Astrocyte (in vitro differentiated cells and primary cell): ENCODE results near the gene ALDH1L1. TPM values are rescaled to one million over a fixed set of nuclear protein-coding genes. Genes with fewer than 3 reads are reported as not detected.
A peak's percentile ranks its signal among the peaks of the same experiment; 100 is the strongest.

ENCODE experiments used
- DNase-seq: peaks from one replicate; pipeline ENCODE4 v3.0.0-alpha.2; 2010; ENCODE audit warnings: low read depth
- FAIRE-seq: peaks from 2 replicates; lab custom pipeline; 2011; peaks lifted over from hg19 to GRCh38; lab: Jason Lieb, UNC
- H2AFZ ChIP-seq: 2 replicates; pipeline ENCODE4 v1.6.0; 2012; ENCODE audit warnings: low read depth, low read length, inconsistent platforms
- H3K27ac ChIP-seq: 2 replicates; pipeline ENCODE4 v1.5.1; 2011; ENCODE audit warnings: low read depth, low read length, inconsistent platforms
- H3K27me3 ChIP-seq: 2 replicates; pipeline ENCODE4 v1.6.0; 2011; ENCODE audit warnings: low read length, inconsistent platforms; ENCODE audit not compliant: insufficient read depth
- H3K36me3 ChIP-seq: 2 replicates; pipeline ENCODE4 v1.5.1; 2011; ENCODE audit warnings: low read length, inconsistent platforms; ENCODE audit not compliant: insufficient read depth
- H3K4me1 ChIP-seq: 2 replicates; pipeline ENCODE4 v1.5.1; 2011; ENCODE audit warnings: low read length, inconsistent platforms; ENCODE audit not compliant: insufficient read depth
- H3K4me2 ChIP-seq: 2 replicates; pipeline ENCODE4 v1.6.0; 2012; ENCODE audit warnings: low read length, inconsistent platforms
- H3K4me3 ChIP-seq: 2 replicates; pipeline ENCODE4 v1.5.1; 2011; ENCODE audit warnings: low read depth, mild to moderate bottlenecking, low read length, inconsistent platforms; ENCODE audit not compliant: insufficient read depth
- H3K79me2 ChIP-seq: 2 replicates; pipeline ENCODE4 v1.6.0; 2012; ENCODE audit warnings: mild to moderate bottlenecking, low read length, inconsistent platforms; ENCODE audit not compliant: insufficient read depth
- H3K9ac ChIP-seq: 2 replicates; pipeline ENCODE4 v1.6.0; 2012; ENCODE audit warnings: mild to moderate bottlenecking, low read length, inconsistent platforms
- H3K9me3 ChIP-seq: 2 replicates; pipeline ENCODE4 v1.5.1; 2012; ENCODE audit warnings: low read depth, mild to moderate bottlenecking, low read length, inconsistent platforms; ENCODE audit not compliant: insufficient read depth
- H4K20me1 ChIP-seq: 2 replicates; pipeline ENCODE4 v1.6.0; 2012; ENCODE audit warnings: low read length, inconsistent platforms; ENCODE audit not compliant: insufficient read depth
- H3K27ac Mint-ChIP-seq: one replicate; pipeline ENCODE4 v1.8.0; 2021; ENCODE audit warnings: mild to moderate bottlenecking, mixed read lengths; ENCODE audit not compliant: unreplicated experiment
- H3K27me3 Mint-ChIP-seq: one replicate; pipeline ENCODE4 v1.8.0; 2021; ENCODE audit warnings: low read depth, mixed read lengths; ENCODE audit not compliant: unreplicated experiment
- H3K36me3 Mint-ChIP-seq: one replicate; pipeline ENCODE4 v1.8.0; 2021; ENCODE audit warnings: low read depth, mixed read lengths; ENCODE audit not compliant: unreplicated experiment
- H3K4me1 Mint-ChIP-seq: one replicate; pipeline ENCODE4 v1.8.0; 2021; ENCODE audit warnings: low read depth, mixed read lengths; ENCODE audit not compliant: unreplicated experiment
- H3K4me3 Mint-ChIP-seq: one replicate; pipeline ENCODE4 v1.8.0; 2021; ENCODE audit warnings: mild to moderate bottlenecking, moderate library complexity, mixed read lengths; ENCODE audit not compliant: unreplicated experiment
- H3K9me3 Mint-ChIP-seq: one replicate; pipeline ENCODE4 v1.8.0; 2021; ENCODE audit warnings: mild to moderate bottlenecking, mixed read lengths; ENCODE audit not compliant: unreplicated experiment
- CTCF ChIP-seq: IDR thresholded peaks from 2 replicates; pipeline ENCODE4 v1.5.1; 2011; ENCODE audit warnings: low read depth, mild to moderate bottlenecking, inconsistent platforms, low read length, moderate library complexity; ENCODE audit not compliant: insufficient read depth
- EZH2 ChIP-seq: IDR thresholded peaks from 2 replicates; pipeline ENCODE4 v1.6.1; 2012; ENCODE audit warnings: mild to moderate bottlenecking, low read length, inconsistent platforms; ENCODE audit not compliant: insufficient read depth
- total RNA-seq: library from RNA; stranded (reverse); gene quantifications from 2 replicates; pipeline ENCODE4 v1.2.1, GENCODE V29; 2021

The ALDH1L1 gene
- total RNA-seq, 1 donor from 2014 or later, result not detected

- no peak for FAIRE-seq
Measured at GRCh38 chr3:126133606-126134005, 46.8 kb downstream of the ALDH1L1 start.

GRCh38 chr3:126132751-126133511, 47.5 kb downstream of the ALDH1L1 start:
- Histone ChIP-seq H3K27ac (no peak overlapping the region), H2AFZ (no peak overlapping the region), H3K9ac (no peak overlapping the region), H3K4me3 (no peak overlapping the region), H3K4me1 (no peaks in the 10 kb centered on the region), H3K27me3 (peaks cover 2% of the 10 kb centered on the region), H3K79me2 (no peaks in the 10 kb centered on the region), H3K9me3 (no peaks in the 10 kb centered on the region), H3K36me3 (no peaks in the 10 kb centered on the region), H3K4me2 (no peak overlapping the region), H4K20me1 (no peaks in the 10 kb centered on the region)
- Mint-ChIP-seq H3K36me3 (no peaks in the 10 kb centered on the region), H3K4me3 (no peak overlapping the region), H3K27ac (no peak overlapping the region), H3K9me3 (peaks cover 4% of the 10 kb centered on the region), H3K27me3 (peaks cover 33% of the 10 kb centered on the region), H3K4me1 (no peaks in the 10 kb centered on the region)
- no peak for FAIRE-seq
- no peak for DNase-seq
- TF ChIP-seq EZH2 (no peak), CTCF (peak; percentile 35)

More at GRCh38 chr3:126133606-126134005, 46.8 kb downstream of the ALDH1L1 start:
- peaks cover 2% of the 10 kb centered on the region for H3K27me3 ChIP-seq
- H3K27ac ChIP-seq, result no peak overlapping the region
- H2AFZ ChIP-seq, result no peak overlapping the region
- no peaks in the 10 kb centered on the region for H3K9me3 ChIP-seq
- no peaks in the 10 kb centered on the region for H3K79me2 ChIP-seq
- H3K27me3 Mint-ChIP-seq, result peaks cover 31% of the 10 kb centered on the region
- H3K9ac ChIP-seq, result no peak overlapping the region
- no peaks in the 10 kb centered on the region for H4K20me1 ChIP-seq
- DNase-seq, result no peak
- no peak overlapping the region for H3K4me2 ChIP-seq
- H3K4me1 Mint-ChIP-seq, result no peaks in the 10 kb centered on the region
- TF ChIP-seq CTCF, result no peak
- TF ChIP-seq EZH2, result no peak
- no peak overlapping the region for H3K4me3 ChIP-seq
- peaks cover 4% of the 10 kb centered on the region for H3K9me3 Mint-ChIP-seq
- no peaks in the 10 kb centered on the region for H3K36me3 Mint-ChIP-seq
- no peak overlapping the region for H3K27ac Mint-ChIP-seq
- H3K36me3 ChIP-seq, result no peaks in the 10 kb centered on the region
- H3K4me3 Mint-ChIP-seq, result no peak overlapping the region
- no peaks in the 10 kb centered on the region for H3K4me1 ChIP-seq
